ENCODE results near the gene SLC2A13. TPM values are rescaled to one million over a fixed set of nuclear protein-coding genes. Genes with fewer than 3 reads are reported as not detected.

SLC2A13 gene
- total RNA-seq, 2 donors from 2014 or later, result 10.3 to 12.9 TPM

- no peaks in the 10 kb centered on the region for H3K9me3 ChIP-seq (ENCODE audit: control insufficient read depth, low read length)
- Mint-ChIP-seq H3K9me3 (no peaks in the 10 kb centered on the region), H3K27ac (no peak overlapping the region), H3K4me3 (no peak overlapping the region), H3K36me3 (ENCODE audit: low read depth) (no peaks in the 10 kb centered on the region), H3K4me1 (peaks cover 9% of the 10 kb centered on the region), H3K27me3 (ENCODE audit: insufficient read depth) (no peaks in the 10 kb centered on the region)
- no peak overlapping the region for H3K4me3 ChIP-seq (ENCODE audit: low read length)
- no peaks in the 10 kb centered on the region for H3K36me3 ChIP-seq (ENCODE audit: control insufficient read depth, insufficient read depth, low read length)
- TF ChIP-seq CTCF (conservative IDR thresholded peaks at IDR 0.05), result no peak
- H3K27ac ChIP-seq (ENCODE audit: low read depth, low read length), result no peak overlapping the region
- H3K4me1 ChIP-seq (ENCODE audit: control insufficient read depth, insufficient read depth, low read length), result no peaks in the 10 kb centered on the region
- no peak overlapping the region for H3K9ac ChIP-seq (ENCODE audit: extremely low read depth, low read length, poor library complexity, severe bottlenecking)
- 91% methylated on average over 1 of the region's 1 CpG; no CpG with 5 or more reads in 1 of the 2 experiments for WGBS, 2 experiments (ENCODE audit: insufficient coverage in 1 of 2, insufficient read length in 1 of 2)
- no peaks in the 10 kb centered on the region for H3K27me3 ChIP-seq (ENCODE audit: control insufficient read depth, insufficient read depth, low read length, poor library complexity, severe bottlenecking)
- no peak for DNase-seq
These were observed 88.4 kb downstream of the SLC2A13 start for GRCh38 chr12:40017488-40017887.

GRCh38 chr12:40016980-40017379 is 88.9 kb downstream of the SLC2A13 start:
- no peaks in the 10 kb centered on the region for H3K36me3 ChIP-seq (ENCODE audit: control insufficient read depth, insufficient read depth, low read length)
- H3K4me3 ChIP-seq (ENCODE audit: low read length), result no peak overlapping the region
- TF ChIP-seq CTCF (conservative IDR thresholded peaks at IDR 0.05), result no peak
- no peak for DNase-seq
- Mint-ChIP-seq H3K9me3 (no peaks in the 10 kb centered on the region), H3K27me3 (ENCODE audit: insufficient read depth) (no peaks in the 10 kb centered on the region), H3K27ac (no peak overlapping the region), H3K4me1 (peaks cover 9% of the 10 kb centered on the region), H3K4me3 (no peak overlapping the region), H3K36me3 (ENCODE audit: low read depth) (no peaks in the 10 kb centered on the region)
- 89 to 92% methylated on average over 3 of the region's 3 CpGs for WGBS, 2 experiments (ENCODE audit: insufficient coverage in 1 of 2, insufficient read length in 1 of 2)
- no peaks in the 10 kb centered on the region for H3K4me1 ChIP-seq (ENCODE audit: control insufficient read depth, insufficient read depth, low read length)
- H3K27me3 ChIP-seq (ENCODE audit: control insufficient read depth, insufficient read depth, low read length, poor library complexity, severe bottlenecking), result no peaks in the 10 kb centered on the region
- no peak overlapping the region for H3K9ac ChIP-seq (ENCODE audit: extremely low read depth, low read length, poor library complexity, severe bottlenecking)
- H3K27ac ChIP-seq (ENCODE audit: low read depth, low read length), result no peak overlapping the region
- H3K9me3 ChIP-seq (ENCODE audit: control insufficient read depth, low read length), result no peaks in the 10 kb centered on the region

- H3K27me3 ChIP-seq (ENCODE audit: control insufficient read depth, insufficient read depth, low read length, poor library complexity, severe bottlenecking), result no peaks in the 10 kb centered on the region
- H3K27ac ChIP-seq (ENCODE audit: low read depth, low read length), result no peak overlapping the region
- no peaks in the 10 kb centered on the region for H3K36me3 Mint-ChIP-seq (ENCODE audit: low read depth)
- TF ChIP-seq CTCF (conservative IDR thresholded peaks at IDR 0.05), result no peak
- no peak overlapping the region for H3K9ac ChIP-seq (ENCODE audit: extremely low read depth, low read length, poor library complexity, severe bottlenecking)
- 95% methylated on average over 2 of the region's 2 CpGs; no CpG with 5 or more reads in 1 of the 2 experiments for WGBS, 2 experiments (ENCODE audit: insufficient coverage in 1 of 2, insufficient read length in 1 of 2)
- no peaks in the 10 kb centered on the region for H3K9me3 Mint-ChIP-seq
- no peaks in the 10 kb centered on the region for H3K9me3 ChIP-seq (ENCODE audit: control insufficient read depth, low read length)
- no peak overlapping the region for H3K4me3 Mint-ChIP-seq
- H3K4me1 Mint-ChIP-seq, result peaks cover 12% of the 10 kb centered on the region
- no peak overlapping the region for H3K27ac Mint-ChIP-seq
- no peaks in the 10 kb centered on the region for H3K36me3 ChIP-seq (ENCODE audit: control insufficient read depth, insufficient read depth, low read length)
- no peak overlapping the region for H3K4me3 ChIP-seq (ENCODE audit: low read length)
- H3K27me3 Mint-ChIP-seq (ENCODE audit: insufficient read depth), result no peaks in the 10 kb centered on the region
- DNase-seq, result no peak
- H3K4me1 ChIP-seq (ENCODE audit: control insufficient read depth, insufficient read depth, low read length), result no peaks in the 10 kb centered on the region
These were observed 90.0 kb downstream of the SLC2A13 start for GRCh38 chr12:40015881-40016280.
